GM23338 (cell line): ENCODE measurements around the gene BRCC3.

ENCODE experiments used
- CREB1 ChIP-seq: fragments of 250-450 bp; sonication (Bioruptor Pico); IDR thresholded peaks from 2 replicates; pipeline ENCODE4 v1.5.0; 2020; ENCODE audit warnings: low read depth, mild to moderate bottlenecking, moderate library complexity
- CTCF ChIP-seq, 2 experiments: fragments of 200-600 bp in 1 of 2; sonication (generic) in 1 of 2; conservative IDR thresholded peaks; 2 replicates each; pipeline versions ENCODE4 v1.5.1 to v1.6.1; 2016 to 2017; ENCODE audit warnings: antibody characterized with exemption in 2 of 2, low read depth in 2 of 2, mild to moderate bottlenecking in 2 of 2, moderate library complexity in 1 of 2
- EZH2 ChIP-seq: fragments of 200-600 bp; sonication (generic); IDR thresholded peaks from one replicate; pipeline ENCODE4 v1.8.0; 2017; ENCODE audit warnings: antibody characterized with exemption, mild to moderate bottlenecking, low read depth; ENCODE audit not compliant: unreplicated experiment
- EZH2phosphoT487 ChIP-seq: fragments of 200-600 bp; sonication (generic); IDR thresholded peaks from one replicate; pipeline ENCODE4 v1.8.1; 2018; ENCODE audit warnings: antibody characterized with exemption; ENCODE audit not compliant: unreplicated experiment
- JUNB ChIP-seq: IDR thresholded peaks from one replicate; pipeline ENCODE4 v1.6.1; 2016; ENCODE audit warnings: antibody characterized with exemption; ENCODE audit not compliant: unreplicated experiment
- NANOG ChIP-seq: IDR thresholded peaks from 2 replicates; pipeline ENCODE4 v1.6.1; 2016; ENCODE audit warnings: antibody characterized with exemption, borderline replicate concordance
- POLR2AphosphoS5 ChIP-seq: IDR thresholded peaks from 2 replicates; pipeline ENCODE4 v1.6.1; 2016; ENCODE audit warnings: antibody characterized with exemption, low read depth
- STAT1 ChIP-seq: IDR thresholded peaks from one replicate; pipeline ENCODE4 v1.6.1; 2016; ENCODE audit warnings: antibody characterized with exemption; ENCODE audit not compliant: unreplicated experiment
- ZNF114 ChIP-seq: fragments of 250-450 bp; sonication (Bioruptor Pico); IDR thresholded peaks from 2 replicates; pipeline ENCODE4 v1.5.0; 2020; ENCODE audit warnings: mild to moderate bottlenecking, moderate library complexity
- ZNF331 ChIP-seq: fragments of 250-450 bp; sonication (Bioruptor Pico); IDR thresholded peaks from 2 replicates; pipeline ENCODE4 v1.5.0; 2020; ENCODE audit warnings: low read depth, mild to moderate bottlenecking, moderate library complexity
- ZNF462 ChIP-seq: fragments of 250-450 bp; sonication (Bioruptor Pico); IDR thresholded peaks from 2 replicates; pipeline ENCODE4 v1.5.0; 2020; ENCODE audit warnings: mild to moderate bottlenecking, moderate library complexity
- TF ChIP-seq, protein P1 (sequence below): IDR thresholded peaks from one replicate; pipeline ENCODE4 v1.6.1; 2018; ENCODE audit warnings: antibody characterized with exemption; ENCODE audit not compliant: unreplicated experiment
- TF ChIP-seq, protein P2 (sequence below): IDR thresholded peaks from 2 replicates; pipeline ENCODE4 v1.6.1; 2016; ENCODE audit warnings: antibody characterized with exemption

DNA sequence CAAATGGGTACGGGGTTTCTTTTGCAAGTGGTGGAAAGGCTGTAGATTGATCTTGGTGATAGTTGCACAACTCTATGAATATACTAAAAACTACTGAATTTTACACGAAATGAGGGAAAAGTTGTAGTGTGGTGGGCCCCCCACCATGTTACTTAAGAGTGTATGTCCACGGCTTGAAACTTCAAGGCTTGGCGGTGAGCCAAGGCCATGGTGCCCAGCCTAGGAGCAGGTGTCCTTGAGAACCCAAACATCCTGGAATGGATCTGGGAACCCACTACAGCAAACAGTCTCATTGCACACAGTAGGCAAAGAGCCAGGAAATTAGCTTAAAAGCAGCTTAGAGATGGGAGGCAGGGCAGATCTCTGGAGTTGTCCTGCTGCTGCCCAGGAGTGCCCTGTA, 62.9 kb downstream of the BRCC3 start:
- TF ChIP-seq POLR2AphosphoS5 (no peak), CTCF (conservative IDR thresholded peaks at IDR 0.05; ENCODE audit: low read depth in 2 of 2) (no peak), EZH2phosphoT487 (no peak), CREB1 (CRISPR knock-in tag) (no peak), EZH2 (no peak), JUNB (no peak), ZNF331 (no peak), ZNF114 (CRISPR knock-in tag) (no peak), ZNF462 (CRISPR knock-in tag) (no peak), NANOG (no peak), STAT1 (no peak)
- TF ChIP-seq, protein P1, sequence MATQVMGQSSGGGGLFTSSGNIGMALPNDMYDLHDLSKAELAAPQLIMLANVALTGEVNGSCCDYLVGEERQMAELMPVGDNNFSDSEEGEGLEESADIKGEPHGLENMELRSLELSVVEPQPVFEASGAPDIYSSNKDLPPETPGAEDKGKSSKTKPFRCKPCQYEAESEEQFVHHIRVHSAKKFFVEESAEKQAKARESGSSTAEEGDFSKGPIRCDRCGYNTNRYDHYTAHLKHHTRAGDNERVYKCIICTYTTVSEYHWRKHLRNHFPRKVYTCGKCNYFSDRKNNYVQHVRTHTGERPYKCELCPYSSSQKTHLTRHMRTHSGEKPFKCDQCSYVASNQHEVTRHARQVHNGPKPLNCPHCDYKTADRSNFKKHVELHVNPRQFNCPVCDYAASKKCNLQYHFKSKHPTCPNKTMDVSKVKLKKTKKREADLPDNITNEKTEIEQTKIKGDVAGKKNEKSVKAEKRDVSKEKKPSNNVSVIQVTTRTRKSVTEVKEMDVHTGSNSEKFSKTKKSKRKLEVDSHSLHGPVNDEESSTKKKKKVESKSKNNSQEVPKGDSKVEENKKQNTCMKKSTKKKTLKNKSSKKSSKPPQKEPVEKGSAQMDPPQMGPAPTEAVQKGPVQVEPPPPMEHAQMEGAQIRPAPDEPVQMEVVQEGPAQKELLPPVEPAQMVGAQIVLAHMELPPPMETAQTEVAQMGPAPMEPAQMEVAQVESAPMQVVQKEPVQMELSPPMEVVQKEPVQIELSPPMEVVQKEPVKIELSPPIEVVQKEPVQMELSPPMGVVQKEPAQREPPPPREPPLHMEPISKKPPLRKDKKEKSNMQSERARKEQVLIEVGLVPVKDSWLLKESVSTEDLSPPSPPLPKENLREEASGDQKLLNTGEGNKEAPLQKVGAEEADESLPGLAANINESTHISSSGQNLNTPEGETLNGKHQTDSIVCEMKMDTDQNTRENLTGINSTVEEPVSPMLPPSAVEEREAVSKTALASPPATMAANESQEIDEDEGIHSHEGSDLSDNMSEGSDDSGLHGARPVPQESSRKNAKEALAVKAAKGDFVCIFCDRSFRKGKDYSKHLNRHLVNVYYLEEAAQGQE, result no peak
- TF ChIP-seq, protein P2, sequence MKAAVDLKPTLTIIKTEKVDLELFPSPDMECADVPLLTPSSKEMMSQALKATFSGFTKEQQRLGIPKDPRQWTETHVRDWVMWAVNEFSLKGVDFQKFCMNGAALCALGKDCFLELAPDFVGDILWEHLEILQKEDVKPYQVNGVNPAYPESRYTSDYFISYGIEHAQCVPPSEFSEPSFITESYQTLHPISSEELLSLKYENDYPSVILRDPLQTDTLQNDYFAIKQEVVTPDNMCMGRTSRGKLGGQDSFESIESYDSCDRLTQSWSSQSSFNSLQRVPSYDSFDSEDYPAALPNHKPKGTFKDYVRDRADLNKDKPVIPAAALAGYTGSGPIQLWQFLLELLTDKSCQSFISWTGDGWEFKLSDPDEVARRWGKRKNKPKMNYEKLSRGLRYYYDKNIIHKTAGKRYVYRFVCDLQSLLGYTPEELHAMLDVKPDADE, result no peak
